NB4 (cell line): ENCODE results near the gene ZNF334.

ENCODE experiments used
- DNase-seq: peaks from one replicate; pipeline ENCODE4 v3.0.0; 2010; ENCODE audit warnings: low read depth
- H3K4me3 ChIP-seq: one replicate; pipeline ENCODE4 v1.5.1; 2011; ENCODE audit warnings: mild to moderate bottlenecking, low read depth, low read length, moderate library complexity
- CTCF ChIP-seq: IDR thresholded peaks from one replicate; pipeline ENCODE4 v1.5.1; 2012; ENCODE audit warnings: low read depth, low read length
- MYC ChIP-seq: IDR thresholded peaks from 2 replicates; pipeline ENCODE4 v1.6.1; 2011; ENCODE audit warnings: low read depth, low read length
- POLR2A ChIP-seq: IDR thresholded peaks from 2 replicates; pipeline ENCODE4 v1.6.1; 2011; ENCODE audit warnings: mild to moderate bottlenecking; ENCODE audit not compliant: insufficient read length; ENCODE audit errors: extremely low read depth
- TF ChIP-seq, protein P1 (sequence below): IDR thresholded peaks from 2 replicates; pipeline ENCODE4 v1.6.1; 2011; ENCODE audit warnings: low read depth, low read length

Gene ZNF334

DNA sequence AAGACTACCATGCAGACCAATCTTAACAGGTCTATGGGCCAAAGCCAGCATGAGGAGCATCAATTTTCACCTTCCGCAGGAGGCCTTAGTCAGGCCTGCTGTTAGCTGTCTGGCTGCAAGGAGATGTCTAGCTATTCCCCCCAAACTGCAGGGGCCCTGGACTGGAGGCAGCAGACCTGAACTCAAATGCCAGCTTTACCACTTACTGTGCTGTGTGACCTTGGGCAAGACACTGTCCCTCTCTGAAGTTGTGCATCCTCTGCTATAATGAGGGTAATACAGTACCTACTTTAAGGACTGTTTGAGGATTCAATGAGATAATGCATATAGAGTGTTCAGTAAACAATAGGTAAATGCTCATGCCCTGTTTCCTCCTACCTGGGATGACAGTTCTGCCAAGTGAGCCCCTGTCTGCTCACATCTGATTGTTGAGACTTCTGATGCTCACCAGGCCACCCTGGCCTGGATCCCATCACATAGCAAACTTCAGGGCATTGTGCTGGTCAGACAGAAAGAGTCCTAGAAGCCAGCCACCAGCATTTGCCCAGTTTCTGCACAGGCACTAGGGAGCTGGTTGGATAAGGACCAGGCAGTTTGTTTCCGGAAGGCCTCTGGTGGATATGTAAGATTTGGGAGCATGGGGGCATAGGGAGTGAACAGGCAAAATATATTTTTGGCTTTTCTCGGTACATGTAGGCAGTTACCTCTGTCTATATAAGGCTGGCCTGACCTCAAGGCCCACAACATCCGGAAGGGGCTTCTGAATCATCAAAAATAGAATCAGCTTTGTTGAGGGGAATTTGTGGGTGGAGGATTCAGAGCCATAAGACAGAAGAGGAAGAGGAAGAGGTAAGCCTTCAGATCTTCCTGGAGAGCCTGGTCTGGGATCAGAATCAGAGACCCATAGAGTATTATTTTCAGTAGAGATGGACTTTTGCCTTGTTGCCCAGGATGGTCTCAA, 39.4 kb upstream of the ZNF334 start:
- TF ChIP-seq MYC (no peak), CTCF (no peak), POLR2A (no peak)
- TF ChIP-seq, protein P1, sequence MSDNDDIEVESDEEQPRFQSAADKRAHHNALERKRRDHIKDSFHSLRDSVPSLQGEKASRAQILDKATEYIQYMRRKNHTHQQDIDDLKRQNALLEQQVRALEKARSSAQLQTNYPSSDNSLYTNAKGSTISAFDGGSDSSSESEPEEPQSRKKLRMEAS: no peak
- peak overlapping the region; percentile 26 for H3K4me3 ChIP-seq
- DNase-seq: peak; percentile 94

GRCh38 chr20:46551522-46552381, 38.4 kb upstream of the ZNF334 start:
- TF ChIP-seq MYC (no peak), CTCF (no peak), POLR2A (no peak)
- TF ChIP-seq, protein P1: no peak
- H3K4me3 ChIP-seq: no peak overlapping the region
- DNase-seq: peak; percentile 61

- DNase-seq: peak; percentile 86
These were observed 37.1 kb upstream of the ZNF334 start, which contains the start of gene OCSTAMP for GRCh38 chr20:46550461-46550860. OCSTAMP (minus strand) TSS chr20:46550654; CDS start chr20:46550560, 94 bp downstream.

GRCh38 chr20:46549188-46549972, 36.0 kb upstream of the ZNF334 start:
- TF ChIP-seq POLR2A (no peak), CTCF (peak; percentile 22)
- DNase-seq: peak; percentile 60
- no peak overlapping the region for H3K4me3 ChIP-seq

More at GRCh38 chr20:46550461-46550860, 37.1 kb upstream of the ZNF334 start, which contains the start of gene OCSTAMP:
- no peak for TF ChIP-seq CTCF
- TF ChIP-seq, protein P1: 0 out of 2 replicates have a peak, but pooled peaks have one; percentile 31
- H3K4me3 ChIP-seq: peak within 1 kb of the TSS; percentile 6

DNA sequence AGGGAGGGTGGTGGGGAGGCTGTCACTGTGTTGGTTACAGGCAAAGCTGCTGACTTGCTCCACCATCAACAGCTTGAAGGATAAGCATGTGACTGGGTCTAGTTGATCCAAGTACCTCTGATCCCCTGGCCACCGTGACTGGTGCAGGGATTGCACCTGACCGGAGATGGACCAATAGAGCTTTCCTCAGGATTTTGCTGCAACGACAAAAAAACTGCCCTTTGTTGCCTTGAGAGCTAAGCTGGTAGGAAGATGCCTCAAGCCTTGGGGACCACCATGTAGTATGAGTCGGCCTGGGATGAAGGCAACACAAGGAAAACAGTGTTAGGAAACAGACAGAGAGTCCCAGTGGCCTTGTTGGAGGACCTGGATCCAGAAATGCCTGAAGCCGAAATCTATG, 35.3 kb upstream of the ZNF334 start:
- no peak overlapping the region for H3K4me3 ChIP-seq
- DNase-seq: no peak
- TF ChIP-seq CTCF (no peak), POLR2A (no peak), MYC (no peak)
- TF ChIP-seq, protein P1: no peak
